Karpas-422 (cell line): Measurements from ENCODE around the gene MYO5C. TPM values are rescaled to one million over a fixed set of nuclear protein-coding genes. Genes with fewer than 3 reads are reported as not detected.

Experiments used
- DNase-seq: peaks from one replicate; pipeline ENCODE4 v3.0.0-alpha.2; 2015
- H2AFZ ChIP-seq: fragments of 200-600 bp; sonication (generic); 2 replicates; pipeline ENCODE4 v1.6.1; 2014; ENCODE audit warnings: antibody characterized with exemption, low read length, mixed read lengths
- H3K27ac ChIP-seq: fragments of 200-600 bp; sonication (generic); 2 replicates; pipeline ENCODE4 v1.5.1; 2014; ENCODE audit warnings: mild to moderate bottlenecking, low read length, moderate library complexity
- H3K27me3 ChIP-seq: fragments of 200-600 bp; sonication (generic); 2 replicates; pipeline ENCODE4 v1.6.1; 2014; ENCODE audit warnings: low read length, mixed read lengths
- H3K36me3 ChIP-seq: fragments of 200-600 bp; sonication (generic); 2 replicates; pipeline ENCODE4 v1.6.1; 2014; ENCODE audit warnings: low read length, mixed read lengths; ENCODE audit not compliant: insufficient read depth
- H3K4me1 ChIP-seq: fragments of 200-600 bp; sonication (generic); 2 replicates; pipeline ENCODE4 v1.6.1; 2014; ENCODE audit warnings: mild to moderate bottlenecking, low read length, mixed read lengths
- H3K4me2 ChIP-seq: fragments of 200-600 bp; sonication (generic); 2 replicates; pipeline ENCODE4 v1.6.1; 2014; ENCODE audit warnings: low read length, low read depth, mild to moderate bottlenecking; ENCODE audit not compliant: poor library complexity, severe bottlenecking
- H3K4me3 ChIP-seq: fragments of 200-600 bp; sonication (generic); 2 replicates; pipeline ENCODE4 v1.5.1; 2014; ENCODE audit warnings: mild to moderate bottlenecking, antibody characterized with exemption, low read length, mixed read lengths
- H3K79me2 ChIP-seq: fragments of 200-600 bp; sonication (generic); 2 replicates; pipeline ENCODE4 v1.6.1; 2014; ENCODE audit warnings: mild to moderate bottlenecking, low read length, mixed read lengths
- H3K9ac ChIP-seq: fragments of 200-600 bp; sonication (generic); 2 replicates; pipeline ENCODE4 v1.6.0; 2014; ENCODE audit warnings: low read length
- H3K9me2 ChIP-seq: fragments of 200-600 bp; sonication (generic), shearing (Covaris generic); replicated peaks from 2 replicates; pipeline ENCODE4 v1.6.0; 2014; ENCODE audit warnings: mild to moderate bottlenecking, low read length, moderate library complexity; ENCODE audit not compliant: insufficient read depth
- H3K9me3 ChIP-seq: fragments of 300-700, 200-600 bp; sonication (generic); 2 replicates; pipeline ENCODE4 v1.6.1; 2014; ENCODE audit warnings: low read length, mixed read lengths
- H4K20me1 ChIP-seq: fragments of 200-600 bp; sonication (generic); 2 replicates; pipeline ENCODE4 v1.6.1; 2014; ENCODE audit warnings: mild to moderate bottlenecking, antibody characterized with exemption, low read length, low read depth; ENCODE audit not compliant: insufficient read depth
- total RNA-seq: library from RNA; depleted of rRNA; stranded (reverse); fragments of >200 nt; shearing (Covaris generic); gene quantifications from 2 replicates; pipeline ENCODE4 v1.2.3, GENCODE V29; 2014; ENCODE audit warnings: low replicate concordance

The MYO5C gene
- total RNA-seq, 1 experiment from 2014 or later: 0.22 TPM

DNA sequence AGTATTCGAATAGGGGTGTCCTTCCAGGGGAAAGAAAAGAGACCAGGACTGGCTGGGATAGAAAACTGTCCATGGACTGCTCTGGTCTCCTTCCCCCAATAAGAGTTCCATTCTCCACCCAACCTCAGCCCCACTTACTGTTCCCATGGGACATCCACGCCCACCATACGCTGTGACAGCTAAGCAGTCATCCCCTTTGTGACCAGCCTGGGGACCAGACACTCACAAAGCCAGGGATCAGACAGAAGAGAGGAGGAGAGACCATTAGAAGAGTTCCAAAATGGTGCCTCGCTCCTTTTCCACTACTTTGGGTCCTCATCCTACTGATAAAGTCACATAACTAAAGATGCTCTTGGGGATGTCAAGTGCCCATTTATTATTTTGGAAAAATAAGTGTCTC, 76.8 kb downstream of the MYO5C start:
- H3K4me1 ChIP-seq: peaks cover 15% of the 10 kb centered on the region
- no peak overlapping the region for H3K9ac ChIP-seq
- no peak overlapping the region for H3K27ac ChIP-seq
- H3K79me2 ChIP-seq: no peaks in the 10 kb centered on the region
- H3K4me2 ChIP-seq: no peak overlapping the region
- H3K9me2 ChIP-seq: no peaks in the 10 kb centered on the region
- H2AFZ ChIP-seq: no peak overlapping the region
- DNase-seq: no peak
- no peaks in the 10 kb centered on the region for H3K9me3 ChIP-seq
- H3K4me3 ChIP-seq: no peak overlapping the region
- H4K20me1 ChIP-seq: no peaks in the 10 kb centered on the region
- H3K27me3 ChIP-seq: no peaks in the 10 kb centered on the region
- H3K36me3 ChIP-seq: no peaks in the 10 kb centered on the region

DNA sequence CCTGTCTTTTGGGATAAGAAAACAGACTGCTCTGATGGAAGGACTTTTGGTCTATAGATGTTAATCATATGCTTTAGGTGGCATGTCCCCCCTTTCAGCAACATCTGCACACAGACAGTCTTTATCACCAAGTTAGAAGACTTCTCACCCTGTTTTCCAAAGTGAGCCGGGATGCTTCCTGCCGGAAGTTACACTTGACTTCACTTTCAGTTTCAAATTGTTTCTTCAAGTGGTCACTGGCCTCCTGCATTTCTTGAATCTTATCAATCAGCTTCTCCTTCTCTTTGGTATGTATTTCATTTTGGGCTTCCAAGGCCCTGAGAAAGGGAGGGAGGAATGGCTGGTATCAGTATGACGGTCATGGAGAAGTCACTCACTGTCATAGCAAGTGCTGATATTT, 77.2 kb downstream of the MYO5C start:
- Histone ChIP-seq H3K27ac (no peak overlapping the region), H3K27me3 (no peaks in the 10 kb centered on the region), H3K9ac (no peak overlapping the region), H4K20me1 (no peaks in the 10 kb centered on the region), H2AFZ (no peak overlapping the region), H3K4me2 (no peak overlapping the region), H3K4me1 (peaks cover 15% of the 10 kb centered on the region), H3K4me3 (no peak overlapping the region), H3K36me3 (no peaks in the 10 kb centered on the region), H3K9me3 (no peaks in the 10 kb centered on the region), H3K9me2 (no peaks in the 10 kb centered on the region), H3K79me2 (no peaks in the 10 kb centered on the region)
- DNase-seq: no peak

DNA sequence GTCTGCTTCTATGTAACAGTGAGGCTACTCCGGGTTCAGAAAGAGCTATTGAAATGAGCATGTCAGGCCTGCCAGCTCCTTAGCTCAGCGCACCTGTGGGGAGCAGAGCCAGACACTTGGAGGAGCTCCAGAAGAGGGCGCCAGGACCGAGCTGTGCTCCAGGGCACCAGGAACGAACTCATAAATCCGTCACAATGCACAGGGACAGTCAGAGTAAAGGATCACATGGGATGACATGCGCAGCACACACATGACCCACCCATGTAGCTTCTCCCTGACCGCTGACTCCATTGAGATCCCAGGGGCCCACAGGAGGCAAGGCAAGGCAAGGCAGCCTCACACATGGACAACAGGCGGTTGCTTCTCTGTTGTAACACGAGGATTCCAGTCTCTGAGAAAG, 78.4 kb downstream of the MYO5C start:
- no peak overlapping the region for H3K4me2 ChIP-seq
- H3K4me3 ChIP-seq: no peak overlapping the region
- H3K27ac ChIP-seq: no peak overlapping the region
- H3K27me3 ChIP-seq: no peaks in the 10 kb centered on the region
- peak; percentile 84 for DNase-seq
- no peaks in the 10 kb centered on the region for H3K79me2 ChIP-seq
- H3K9me2 ChIP-seq: no peaks in the 10 kb centered on the region
- no peaks in the 10 kb centered on the region for H4K20me1 ChIP-seq
- no peak overlapping the region for H3K9ac ChIP-seq
- peak overlapping the region; percentile 72; the same call in 1 of the 2 replicates for H2AFZ ChIP-seq
- H3K36me3 ChIP-seq: no peaks in the 10 kb centered on the region
- no peaks in the 10 kb centered on the region for H3K9me3 ChIP-seq
- H3K4me1 ChIP-seq: peaks cover 15% of the 10 kb centered on the region

DNA sequence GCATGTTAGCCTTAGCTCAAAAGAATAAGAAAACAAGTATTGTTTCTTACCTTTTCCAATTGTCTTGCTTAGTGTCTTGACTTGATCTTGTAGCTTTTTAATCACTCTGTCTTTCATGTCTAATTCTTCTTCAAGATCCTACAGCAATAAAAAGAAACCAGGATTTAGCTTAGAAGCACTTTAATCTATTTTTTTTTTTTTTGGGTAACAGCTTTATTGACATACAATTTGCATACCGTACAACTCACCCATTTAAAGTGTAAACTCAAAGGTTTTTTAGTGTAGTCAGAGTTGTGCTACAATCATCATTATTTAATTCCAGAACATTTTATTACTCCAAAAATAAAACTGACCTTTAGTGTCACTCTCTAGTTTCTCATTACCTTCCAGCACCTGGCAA, 81.1 kb downstream of the MYO5C start:
- H3K4me3 ChIP-seq: no peak overlapping the region
- H4K20me1 ChIP-seq: no peaks in the 10 kb centered on the region
- H3K9me2 ChIP-seq: no peaks in the 10 kb centered on the region
- no peak overlapping the region for H3K9ac ChIP-seq
- H3K27ac ChIP-seq: no peak overlapping the region
- no peaks in the 10 kb centered on the region for H3K36me3 ChIP-seq
- DNase-seq: no peak
- H2AFZ ChIP-seq: no peak overlapping the region
- H3K79me2 ChIP-seq: no peaks in the 10 kb centered on the region
- H3K27me3 ChIP-seq: no peaks in the 10 kb centered on the region
- H3K4me2 ChIP-seq: no peak overlapping the region
- no peaks in the 10 kb centered on the region for H3K9me3 ChIP-seq
- peaks cover 3% of the 10 kb centered on the region; the same call in 1 of the 2 replicates for H3K4me1 ChIP-seq

DNA sequence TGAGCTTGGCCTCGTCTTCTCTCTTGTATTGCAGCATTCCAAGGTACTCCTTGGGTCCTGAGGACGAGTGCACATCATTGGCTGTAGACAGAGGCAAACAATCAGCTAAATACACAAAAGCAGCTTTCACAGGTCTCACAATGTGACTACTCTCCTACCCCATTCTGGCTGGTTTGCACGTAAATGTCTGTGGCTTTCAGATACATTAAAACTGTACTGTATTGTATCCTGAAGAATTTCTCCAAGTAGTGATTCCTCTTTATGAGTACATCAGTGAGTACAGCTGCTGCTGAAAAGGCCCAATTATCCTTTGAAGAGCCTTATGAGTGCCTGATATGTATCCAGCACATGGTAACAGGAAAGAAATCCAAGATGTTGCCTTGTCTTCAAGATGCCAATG, 82.4 kb downstream of the MYO5C start:
- H3K4me3 ChIP-seq: no peak overlapping the region
- no peak overlapping the region for H3K9ac ChIP-seq
- no peaks in the 10 kb centered on the region for H4K20me1 ChIP-seq
- H2AFZ ChIP-seq: no peak overlapping the region
- DNase-seq: no peak
- H3K9me3 ChIP-seq: no peaks in the 10 kb centered on the region
- H3K27me3 ChIP-seq: no peaks in the 10 kb centered on the region
- no peak overlapping the region for H3K4me2 ChIP-seq
- no peaks in the 10 kb centered on the region for H3K79me2 ChIP-seq
- no peaks in the 10 kb centered on the region for H3K36me3 ChIP-seq
- peaks cover 3% of the 10 kb centered on the region; the same call in 1 of the 2 replicates for H3K4me1 ChIP-seq
- H3K27ac ChIP-seq: no peak overlapping the region
- H3K9me2 ChIP-seq: no peaks in the 10 kb centered on the region

DNA sequence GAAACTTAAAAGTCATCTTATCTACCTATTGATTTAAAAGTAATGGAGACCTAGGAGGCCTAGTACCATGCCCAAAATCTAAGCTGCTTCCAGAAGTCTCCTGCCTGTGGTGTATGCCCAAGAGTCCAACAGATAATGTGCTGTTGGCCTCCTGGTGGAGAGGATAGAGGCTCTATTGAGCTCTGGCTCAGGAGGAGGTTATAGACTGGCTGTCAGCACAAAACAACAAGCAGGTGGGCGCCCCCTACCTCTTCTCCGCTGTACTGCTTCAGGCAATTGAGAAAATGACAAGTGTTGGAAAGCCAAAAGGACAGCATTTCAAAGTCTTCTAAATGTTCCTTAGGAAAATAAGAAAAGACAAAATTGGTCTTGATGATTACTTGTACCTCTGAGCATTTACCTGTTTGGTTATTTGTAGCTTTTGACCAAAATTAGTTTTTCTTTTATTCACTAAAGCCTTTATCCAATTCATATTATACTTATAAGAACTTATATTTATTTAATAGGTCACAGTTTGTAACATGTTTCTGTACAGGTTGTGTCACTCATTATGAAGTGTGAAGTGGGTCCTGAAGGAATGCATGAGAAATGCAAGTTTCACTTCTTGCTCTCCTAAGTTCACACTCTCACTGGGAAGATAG, 87.2 kb downstream of the MYO5C start:
- H3K27me3 ChIP-seq: no peaks in the 10 kb centered on the region
- no peak overlapping the region for H3K4me3 ChIP-seq
- no peaks in the 10 kb centered on the region for H3K79me2 ChIP-seq
- no peaks in the 10 kb centered on the region for H3K4me1 ChIP-seq
- H3K36me3 ChIP-seq: no peaks in the 10 kb centered on the region
- H3K9me3 ChIP-seq: no peaks in the 10 kb centered on the region
- no peaks in the 10 kb centered on the region for H4K20me1 ChIP-seq
- H3K4me2 ChIP-seq: no peak overlapping the region
- H3K9me2 ChIP-seq: no peaks in the 10 kb centered on the region
- DNase-seq: peak; percentile 85
- H3K27ac ChIP-seq: no peak overlapping the region
- H2AFZ ChIP-seq: no peak overlapping the region
- H3K9ac ChIP-seq: no peak overlapping the region

DNA sequence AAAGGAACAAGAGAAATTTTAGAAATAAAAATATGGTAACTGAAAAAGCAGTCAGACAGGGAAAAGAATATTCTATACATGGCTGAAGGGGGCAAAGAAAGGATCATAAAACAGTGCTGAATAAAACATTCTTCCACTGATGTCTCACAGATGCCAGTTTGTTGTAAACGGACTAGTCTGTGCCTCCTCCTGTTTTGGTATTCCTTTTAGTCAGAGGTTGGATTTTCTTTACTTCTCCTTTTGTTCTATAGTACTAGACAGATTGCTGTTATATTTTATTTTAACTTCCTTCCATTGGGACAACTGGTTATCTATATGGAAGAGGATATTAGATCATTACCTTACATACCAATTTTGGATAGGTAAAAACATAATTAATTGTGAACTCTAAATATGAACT, 88.4 kb downstream of the MYO5C start:
- Histone ChIP-seq H3K4me1 (no peaks in the 10 kb centered on the region), H2AFZ (no peak overlapping the region), H3K4me3 (no peak overlapping the region), H3K27me3 (no peaks in the 10 kb centered on the region), H3K36me3 (no peaks in the 10 kb centered on the region), H3K9me2 (no peaks in the 10 kb centered on the region), H3K79me2 (no peaks in the 10 kb centered on the region), H3K9ac (no peak overlapping the region), H3K27ac (no peak overlapping the region), H3K4me2 (no peak overlapping the region), H3K9me3 (no peaks in the 10 kb centered on the region), H4K20me1 (no peaks in the 10 kb centered on the region)
- DNase-seq: no peak

DNA sequence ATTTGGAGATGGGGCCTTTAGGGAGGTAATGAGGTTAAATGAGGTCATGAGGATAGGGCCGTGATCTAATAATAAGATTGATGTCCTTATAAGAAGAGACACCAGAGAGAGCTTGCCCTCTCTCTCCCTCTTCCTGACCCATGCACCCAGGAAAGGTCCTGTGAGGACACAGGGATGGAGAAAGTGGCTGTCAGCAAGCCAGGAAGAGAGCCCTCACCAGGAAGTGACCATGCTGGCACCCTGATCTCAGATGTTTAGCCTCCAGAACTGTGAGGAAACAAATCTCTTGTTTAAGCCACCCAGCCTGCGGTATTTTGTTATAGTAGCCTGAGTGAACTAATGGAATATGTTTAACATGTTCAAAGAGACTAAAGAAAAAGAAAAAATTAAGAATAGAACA, 89.2 kb downstream of the MYO5C start:
- Histone ChIP-seq H3K4me3 (no peak overlapping the region), H3K27me3 (no peaks in the 10 kb centered on the region), H3K4me1 (no peaks in the 10 kb centered on the region), H3K9me2 (no peaks in the 10 kb centered on the region), H3K9me3 (no peaks in the 10 kb centered on the region), H3K36me3 (no peaks in the 10 kb centered on the region), H3K79me2 (no peaks in the 10 kb centered on the region), H3K9ac (no peak overlapping the region), H2AFZ (no peak overlapping the region), H4K20me1 (no peaks in the 10 kb centered on the region), H3K4me2 (no peak overlapping the region), H3K27ac (no peak overlapping the region)
- DNase-seq: no peak
